HG03135 (cell line): Measurements from ENCODE around the gene ZNF383.
"Not testable (repeated sequence)": the region's sequence is repeated elsewhere in the genome, so short reads cannot be mapped to it uniquely, and the experiment has no call there.

ENCODE experiments used
- ATAC-seq: cut with Tn5 transposase; IDR thresholded peaks from one replicate; pipeline ENCODE4 v1.9.1; 2021; ENCODE audit warnings: mild to moderate bottlenecking, moderate library complexity; ENCODE audit not compliant: unreplicated experiment

ZNF383 gene

DNA sequence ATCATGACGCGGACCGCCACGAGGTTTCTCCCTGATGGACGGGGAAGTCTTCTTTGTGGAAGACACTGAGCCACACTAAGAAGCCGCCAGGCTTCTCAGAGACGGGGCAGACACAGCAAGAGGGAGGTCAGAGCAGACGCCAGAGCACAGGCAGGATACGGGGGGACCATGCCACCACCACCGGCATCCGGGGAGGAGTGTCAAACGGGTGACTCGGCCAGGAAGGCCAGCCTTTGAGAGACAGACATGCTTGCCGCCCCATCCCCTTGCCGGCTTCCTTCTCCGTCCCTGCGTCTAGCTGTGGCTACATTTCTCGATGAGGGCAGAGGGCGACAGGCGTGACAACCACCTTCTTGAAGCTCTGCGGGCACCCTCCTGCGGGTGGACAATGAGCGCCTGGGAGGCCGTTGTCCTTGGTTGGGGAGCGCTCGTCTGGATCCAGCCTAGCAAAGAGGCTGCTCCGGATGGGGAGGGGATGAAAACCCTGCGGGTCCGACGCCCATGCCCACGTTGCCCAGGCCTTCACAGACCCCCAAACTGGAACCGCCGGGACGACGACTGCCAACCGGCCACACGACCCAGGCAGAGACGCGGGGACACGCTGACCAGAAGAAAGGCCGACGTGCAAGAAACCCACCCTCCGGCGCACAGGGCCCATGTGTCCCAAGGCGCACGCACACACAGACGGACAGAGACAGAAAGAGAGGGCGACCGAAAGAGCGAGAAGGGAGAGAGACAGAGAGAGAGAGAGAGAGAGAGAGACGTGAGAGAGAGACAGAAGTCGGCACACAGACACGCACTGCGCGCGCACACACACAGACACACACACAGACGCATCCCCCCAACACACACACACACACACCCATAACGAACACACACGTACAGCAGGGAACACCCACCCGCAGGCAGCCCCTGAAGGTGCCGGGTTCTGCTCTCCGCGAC is 75.3 kb downstream of the ZNF383 start:
- ATAC-seq, result not testable (repeated sequence)

DNA sequence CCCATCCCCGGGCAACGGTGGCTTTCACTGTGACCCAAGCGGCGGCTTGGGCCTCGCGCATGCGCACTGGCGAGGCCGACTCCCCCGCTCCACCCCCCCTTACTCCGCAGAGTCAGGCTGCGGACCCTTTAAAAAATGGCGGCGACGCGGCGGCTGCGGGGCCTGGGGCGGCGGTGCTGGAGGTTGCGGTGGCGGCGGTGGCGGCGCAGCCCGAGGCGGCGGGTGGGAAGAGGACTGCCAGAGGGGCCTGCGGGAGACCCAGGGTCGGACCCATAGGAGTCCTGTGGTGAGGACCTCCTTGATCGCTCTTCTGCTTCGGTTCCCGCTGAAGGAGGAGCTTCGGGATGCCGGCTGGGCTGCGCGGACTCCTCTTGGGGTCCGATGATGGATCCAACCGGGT is 76.2 kb downstream of the ZNF383 start:
- not testable (repeated sequence) for ATAC-seq
